Heart right ventricle (tissue), 16 donors: ENCODE data around the gene SPTBN5. TPM values are rescaled to one million over a fixed set of nuclear protein-coding genes. Genes with fewer than 3 reads are reported as not detected.
"Not testable (repeated sequence)": the region's sequence is repeated elsewhere in the genome, so short reads cannot be mapped to it uniquely, and the experiment has no call there.

ENCODE experiments used
- ATAC-seq, 8 donors: fragments of 200-7000 bp; cut with Tn5 transposase; one replicate each; pipeline ENCODE4 v1.9.1; 2020; ENCODE audit warnings: mild to moderate bottlenecking in 8 of 8, moderate library complexity in 8 of 8, moderate number of reproducible peaks in 1 of 8
- DNase-seq, 2 donors: peaks; one replicate each; pipeline ENCODE4 v3.0.0-alpha.2; 2020
- H3K27ac ChIP-seq, 10 donors: fragments of 200-600 bp; sonication (generic) in 2 of 10; one replicate each; pipeline versions ENCODE4 v1.5.0 to v1.8.0; 2020 to 2022; ENCODE audit warnings: mild to moderate bottlenecking in 3 of 10
- H3K27me3 ChIP-seq, 7 donors: fragments of 200-600 bp; one replicate each; pipeline ENCODE4 v1.8.0; 2021 to 2022; ENCODE audit warnings: mild to moderate bottlenecking in 2 of 7
- H3K36me3 ChIP-seq, 9 donors: fragments of 200-600 bp; sonication (generic) in 1 of 9; one replicate each; pipeline versions ENCODE4 v1.5.0 to v1.8.0; 2020 to 2022; ENCODE audit warnings: mild to moderate bottlenecking in 2 of 9
- H3K4me1 ChIP-seq, 9 donors: fragments of 200-600 bp; sonication (generic) in 1 of 9; one replicate each; pipeline versions ENCODE4 v1.5.0 to v1.8.0; 2020 to 2022; ENCODE audit warnings: mild to moderate bottlenecking in 4 of 9
- H3K4me3 ChIP-seq, 10 donors: fragments of 200-600 bp; sonication (generic) in 2 of 10; one replicate each; pipeline versions ENCODE4 v1.5.0 to v1.8.0; 2020 to 2022; ENCODE audit warnings: mild to moderate bottlenecking in 7 of 10, moderate library complexity in 2 of 10
- H3K9me3 ChIP-seq, 11 donors: fragments of 200-600 bp in 10 of 11; sonication (generic) in 2 of 11; one replicate each; pipeline versions ENCODE4 v1.5.0 to v1.8.0; 2013 to 2022; ENCODE audit warnings: mild to moderate bottlenecking in 2 of 11, control low read depth in 1 of 11, moderate library complexity in 1 of 11
- CTCF ChIP-seq, 9 donors: fragments of 200-600 bp; sonication (generic) in 2 of 9; IDR thresholded peaks; one replicate each; pipeline versions ENCODE4 v1.5.0 to v1.8.0; 2021 to 2022; ENCODE audit warnings: antibody characterized with exemption in 9 of 9, mild to moderate bottlenecking in 5 of 9, moderate library complexity in 1 of 9
- WGBS, 2 donors: extraction: QIAGEN DNeasy Blood & Tissue Kit; methylation state at CpG; one replicate each; pipeline ENCODE4 v1.1.7; 2013; ENCODE audit warnings: inconsistent platforms in 1 of 2; 5-methylcytosine and 5-hydroxymethylcytosine counted together
- intact Hi-C, 10 donors: fragments of 100-400 bp; cut with DNase I; formaldehyde crosslinking; loops; one replicate each; pipeline versions ENCODE4 v1.11.1 to v1.14.2; 2022
- polyA plus RNA-seq, 2 donors: library from polyadenylated mRNA; stranded (reverse); fragments of 200-250 nt; gene quantifications; one replicate each; pipeline ENCODE4 v1.2.3, GENCODE V29; 2013
- total RNA-seq, 10 donors: library from RNA; stranded (reverse); fragmentation: NEBNext Ultra II Directional in 3 of 10; extraction: Animal tissue kit (Norgen Biotek cat#: 25700) in 3 of 10; gene quantifications; one replicate each; pipeline versions ENCODE4 v1.2.1 to v1.2.4, GENCODE V29; 2021 to 2023
- donor health status: Arrhythmogenic right ventricular cardiomyopathy.
- donor health status: ischemic (EF 13 %, LVEDD 7.1; RV severe dilation, severe dysfunction).
- donor health status: healthy with polysubstance abuse.
- donor health status: DM: no; HTN: yes; CAD: no.
- donor health status: DM: no; HTN: no; CAD: no.
- donor health status: ischemic (EF 25% LVEDD 6.9; RV normal size, moderate dysfunction).
- donor health status: ischemic (EF 25% LVEDD 5.7; RV mildly dilated, moderate dysfunction).
- donor health status: healthy.
- donor health status: DM: yes; HTN: yes; CAD: no.
- donor health status: Ischemic cardiomyopathy.
- donor health status: ischemic (EF 35%, LVEDD 5.7; RV mildly dilated, moderate dysfunction).
- donor health status: nonischemic (EF 11% LVEDD 7.7; RV severe dilation, severe dysfunction).
- donor health status: DM: yes; HTN: yes; CAD: no.
- donor health status: PGD.
- donor health status: ischemic (EF 29% LVEDD 5.4; RV normal size, mild dysfunction).
- donor health status: nonischemic (EF 23%, LVEDD 6.1; RV moderate dilation, normal function).

Gene SPTBN5
- total and polyA plus RNA-seq, 12 donors = 0.94 to 8.7 (median 2.4) TPM

GRCh38 chr15:41832875-41833274 lies 61.0 kb downstream of the SPTBN5 start:
- TF ChIP-seq CTCF (IDR thresholded peaks at IDR 0.05) = no peak
- ATAC-seq = no peak
- no peak for DNase-seq
- WGBS, 2 donors = 82 to 91% methylated on average over 3 of the region's 3 CpGs
- no peak overlapping the region for H3K27ac ChIP-seq
- intact Hi-C loops = loop anchor here in 3 of 10 donors (5.0 to 10.0 kb wide), 2 partner anchors 59 to 72 kb away; partner anchors contain the start of gene SPTBN5 (in 1 of the 3)
- peaks cover 0 to 32% (median 23%) of the 10 kb centered on the region in 9 donors for H3K4me1 ChIP-seq
- peaks cover 0 to 39% (median 0%) of the 10 kb centered on the region in 9 donors for H3K36me3 ChIP-seq
- H3K4me3 ChIP-seq = no peak overlapping the region
- no peaks in the 10 kb centered on the region for H3K27me3 ChIP-seq
- no peaks in the 10 kb centered on the region for H3K9me3 ChIP-seq

- Histone ChIP-seq H3K4me3 (no peak overlapping the region), H3K4me1 (peaks cover 0 to 36% (median 27%) of the 10 kb centered on the region in 9 donors), H3K27me3 (no peaks in the 10 kb centered on the region), H3K9me3 (no peaks in the 10 kb centered on the region), H3K36me3 (peaks cover 0 to 32% (median 0%) of the 10 kb centered on the region in 9 donors), H3K27ac (no peak overlapping the region)
- intact Hi-C loops = loop anchor here in 3 of 10 donors (5.0 to 10.0 kb wide), 2 partner anchors 60 to 73 kb away; partner anchors contain the start of gene SPTBN5 (in 1 of the 3)
- WGBS, 2 donors = 89 to 93% methylated on average over 10 of the region's 10 CpGs
- DNase-seq (no peak), ATAC-seq (no peak)
- no peak for TF ChIP-seq CTCF (IDR thresholded peaks at IDR 0.05)
Measured at GRCh38 chr15:41832208-41832607, 61.6 kb downstream of the SPTBN5 start.

GRCh38 chr15:41831291-41831690 lies 62.6 kb downstream of the SPTBN5 start:
- Histone ChIP-seq H3K4me1 (peaks cover 0 to 39% (median 28%) of the 10 kb centered on the region in 9 donors), H3K36me3 (peaks cover 0 to 24% (median 0%) of the 10 kb centered on the region in 9 donors)
- ATAC-seq, H3K27ac ChIP-seq, H3K4me3 ChIP-seq, H3K27me3 ChIP-seq, H3K9me3 ChIP-seq, DNase-seq: not testable (repeated sequence)
- intact Hi-C loops = loop anchor here in 3 of 10 donors (5.0 to 10.0 kb wide), 2 partner anchors 61 to 74 kb away; partner anchors contain the start of gene SPTBN5 (in 1 of the 3)
- WGBS, 2 donors = 87 to 88% methylated on average over 4 of the region's 4 CpGs

GRCh38 chr15:41829959-41830646 lies 63.8 kb downstream of the SPTBN5 start:
- ATAC-seq = no peak
- no peak for TF ChIP-seq CTCF (IDR thresholded peaks at IDR 0.05)
- H3K4me1 ChIP-seq = peaks cover 0 to 39% (median 23%) of the 10 kb centered on the region in 9 donors

More at GRCh38 chr15:41829959-41830646, 63.8 kb downstream of the SPTBN5 start:
- WGBS, 2 donors = 91 to 97% methylated on average over 13 of the region's 13 CpGs
- intact Hi-C loops = loop anchor here in 8 of 10 donors (5.0 to 10.0 kb wide), 7 partner anchors 58 to 157 kb away; partner anchors contain the start of genes EHD4 (in 5 of the 8), SPTBN5 (in 2 of the 8) and MAPKBP1 (in 1 of the 8)
- H3K9me3 ChIP-seq = no peaks in the 10 kb centered on the region
- H3K4me3 ChIP-seq = no peak overlapping the region
- no peaks in the 10 kb centered on the region for H3K27me3 ChIP-seq
- no peak for DNase-seq
- H3K36me3 ChIP-seq = peaks cover 0 to 28% (median 0%) of the 10 kb centered on the region in 9 donors
- H3K27ac ChIP-seq = no peak overlapping the region
